Measurements from ENCODE around the gene NOTCH2.

The NOTCH2 gene

DNA sequence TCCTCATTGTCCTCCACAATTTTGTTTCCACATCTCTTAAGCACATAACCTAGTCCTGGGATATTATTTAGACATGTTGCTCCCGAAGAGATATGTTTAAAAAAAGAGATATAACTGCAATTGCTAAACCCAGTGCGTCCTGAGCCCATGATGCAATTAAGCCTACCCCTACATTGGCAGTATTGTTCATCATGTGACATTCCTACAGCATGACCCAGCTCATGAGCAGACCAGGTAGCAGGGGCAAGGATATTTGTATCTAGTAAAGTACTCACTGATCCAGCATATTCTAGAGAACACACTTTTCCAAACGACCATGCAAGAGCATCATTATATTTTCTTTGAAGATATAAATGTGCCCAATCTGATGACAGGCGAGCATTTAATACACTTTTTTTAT lies 174.4 kb downstream of the NOTCH2 start:
- DNase-seq (ENCODE audit: extremely low read depth, low read depth), result no peak
- TF ChIP-seq, protein P1, sequence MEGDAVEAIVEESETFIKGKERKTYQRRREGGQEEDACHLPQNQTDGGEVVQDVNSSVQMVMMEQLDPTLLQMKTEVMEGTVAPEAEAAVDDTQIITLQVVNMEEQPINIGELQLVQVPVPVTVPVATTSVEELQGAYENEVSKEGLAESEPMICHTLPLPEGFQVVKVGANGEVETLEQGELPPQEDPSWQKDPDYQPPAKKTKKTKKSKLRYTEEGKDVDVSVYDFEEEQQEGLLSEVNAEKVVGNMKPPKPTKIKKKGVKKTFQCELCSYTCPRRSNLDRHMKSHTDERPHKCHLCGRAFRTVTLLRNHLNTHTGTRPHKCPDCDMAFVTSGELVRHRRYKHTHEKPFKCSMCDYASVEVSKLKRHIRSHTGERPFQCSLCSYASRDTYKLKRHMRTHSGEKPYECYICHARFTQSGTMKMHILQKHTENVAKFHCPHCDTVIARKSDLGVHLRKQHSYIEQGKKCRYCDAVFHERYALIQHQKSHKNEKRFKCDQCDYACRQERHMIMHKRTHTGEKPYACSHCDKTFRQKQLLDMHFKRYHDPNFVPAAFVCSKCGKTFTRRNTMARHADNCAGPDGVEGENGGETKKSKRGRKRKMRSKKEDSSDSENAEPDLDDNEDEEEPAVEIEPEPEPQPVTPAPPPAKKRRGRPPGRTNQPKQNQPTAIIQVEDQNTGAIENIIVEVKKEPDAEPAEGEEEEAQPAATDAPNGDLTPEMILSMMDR (IDR thresholded peaks at IDR 0.05; ENCODE audit: low read depth, low read length), result no peak

DNA sequence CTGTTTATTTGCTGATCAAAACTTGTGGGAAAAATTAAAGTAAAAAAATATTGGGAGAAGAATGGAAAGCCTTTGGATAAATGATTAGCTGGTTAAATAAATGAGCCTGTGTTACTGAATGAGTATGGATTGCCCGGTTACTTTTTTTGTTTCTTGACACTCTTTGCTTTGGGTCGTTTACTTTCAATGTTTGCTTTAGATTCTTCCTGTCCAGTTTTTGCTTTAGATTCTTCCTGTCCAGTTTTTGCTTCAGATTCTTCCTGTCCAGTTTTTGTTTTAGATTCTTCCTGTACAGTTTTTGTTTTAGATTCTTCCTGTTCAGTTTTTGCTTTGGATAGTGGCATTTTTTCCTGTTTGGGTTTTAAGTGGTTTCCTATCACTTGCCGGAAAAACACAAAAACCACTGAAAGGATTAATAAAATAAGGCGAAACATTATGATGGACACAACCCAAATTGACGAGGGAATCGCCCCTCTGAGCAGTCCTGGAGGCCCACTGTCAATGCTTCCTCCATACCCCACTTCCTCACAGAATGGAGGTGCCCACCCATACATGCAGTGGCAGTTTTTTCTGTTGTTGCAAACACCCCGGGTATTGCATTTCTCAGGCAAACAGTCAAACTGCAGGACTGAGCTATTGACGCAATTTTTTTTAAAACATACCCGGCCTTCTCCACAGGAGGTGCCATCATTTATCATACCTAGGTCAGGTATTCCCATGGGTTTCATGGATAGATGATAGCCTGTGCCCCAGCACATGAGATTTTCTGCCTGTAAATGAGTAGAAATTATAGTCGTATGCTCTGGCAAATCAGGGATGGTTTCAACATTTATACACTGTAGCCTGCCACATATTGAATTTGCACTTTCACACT lies 175.4 kb downstream of the NOTCH2 start:
- TF ChIP-seq, protein P1 (IDR thresholded peaks at IDR 0.05; ENCODE audit: low read depth, low read length), result no peak
- no peak for DNase-seq (ENCODE audit: extremely low read depth, low read depth)

DNA sequence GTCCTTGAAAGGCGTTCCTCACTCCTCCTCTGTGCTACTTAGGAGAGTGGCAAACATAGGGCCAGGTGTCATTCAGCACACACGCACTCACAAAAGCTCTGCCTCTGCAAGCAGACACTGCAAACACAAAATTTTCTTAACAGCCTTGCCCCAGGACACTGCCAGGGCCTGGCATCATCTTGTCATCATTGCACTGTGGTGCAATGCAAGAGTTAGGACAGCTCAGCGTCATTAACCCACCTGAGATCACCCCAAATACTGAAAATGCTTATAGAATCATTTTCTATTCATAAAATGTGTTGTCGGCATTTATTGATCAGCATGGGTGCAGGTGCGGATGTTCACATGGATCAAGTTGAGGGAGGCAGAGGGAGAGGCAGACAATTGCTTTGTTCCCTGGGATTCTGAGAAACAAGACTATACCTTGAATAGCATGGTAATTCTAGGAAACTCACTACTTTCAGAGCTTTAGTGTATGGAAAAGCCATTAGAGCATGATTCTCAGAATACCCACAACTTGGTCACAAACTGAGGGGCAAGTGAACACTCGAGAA lies 176.1 kb downstream of the NOTCH2 start:
- DNase-seq (ENCODE audit: extremely low read depth, low read depth), result no peak
- TF ChIP-seq, protein P1 (IDR thresholded peaks at IDR 0.05; ENCODE audit: low read depth, low read length), result no peak

DNA sequence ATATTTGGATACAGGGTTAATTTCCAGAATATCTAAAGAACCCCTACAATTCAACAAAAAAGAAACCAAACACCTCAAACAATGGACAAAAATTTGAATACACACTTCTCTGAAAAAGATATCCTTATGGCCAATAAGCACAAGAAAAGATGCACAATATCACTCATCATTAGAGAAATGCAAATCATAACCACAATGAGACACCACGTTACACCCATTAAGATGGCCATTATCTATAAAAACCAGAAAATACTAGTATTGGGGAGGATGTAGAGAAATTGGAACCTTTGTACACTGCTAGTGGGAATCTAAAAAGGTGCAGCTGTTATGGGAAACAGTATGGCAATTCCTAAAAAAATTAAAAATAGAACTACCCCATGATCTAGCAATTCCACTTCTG lies 178.1 kb downstream of the NOTCH2 start:
- TF ChIP-seq, protein P1 (IDR thresholded peaks at IDR 0.05; ENCODE audit: low read depth, low read length), result no peak
- no peak for DNase-seq (ENCODE audit: extremely low read depth, low read depth)

DNA sequence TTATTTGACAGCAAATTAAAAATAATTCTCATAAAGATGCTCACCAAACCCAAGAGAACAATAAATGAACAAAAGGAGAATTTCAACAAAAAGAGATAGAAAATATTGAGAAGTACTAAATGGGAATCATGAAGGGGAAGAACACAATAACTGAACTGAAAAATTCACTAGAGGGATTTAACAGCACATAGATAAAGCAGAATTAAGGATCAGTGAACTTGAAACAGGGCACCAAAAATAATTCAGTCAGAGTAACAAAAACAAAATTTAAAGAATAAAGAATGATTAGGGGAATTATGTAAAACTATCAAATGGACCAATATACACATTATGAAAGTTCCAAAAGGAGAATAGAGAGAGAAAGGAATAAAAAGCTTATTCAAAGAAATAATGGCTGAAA lies 181.0 kb downstream of the NOTCH2 start:
- DNase-seq (ENCODE audit: extremely low read depth, low read depth), result no peak

DNA sequence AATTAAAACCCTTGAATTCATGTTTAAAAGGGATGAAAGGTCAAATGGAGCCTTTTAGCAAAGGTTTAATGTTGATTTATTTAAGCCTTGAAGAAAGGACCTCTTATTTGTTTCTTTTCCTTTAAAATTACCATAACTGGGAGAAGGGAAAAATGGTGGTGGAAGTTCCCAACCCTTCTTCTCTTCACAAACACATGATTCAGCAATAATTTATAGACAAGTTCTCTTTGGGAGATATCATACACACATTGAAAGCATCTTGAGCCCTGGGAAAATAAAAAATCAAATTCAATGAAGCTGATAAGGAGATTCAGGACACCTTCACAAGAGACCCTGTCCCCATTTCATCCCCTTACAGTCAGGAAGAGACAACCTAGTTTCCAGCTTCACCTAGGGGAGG lies 182.0 kb downstream of the NOTCH2 start:
- TF ChIP-seq, protein P1 (IDR thresholded peaks at IDR 0.05; ENCODE audit: low read depth, low read length), result no peak
- DNase-seq (ENCODE audit: extremely low read depth, low read depth), result no peak

More for the DNA sequence above, 181.0 kb downstream of the NOTCH2 start:
- TF ChIP-seq, protein P1 (IDR thresholded peaks at IDR 0.05; ENCODE audit: low read depth, low read length), result no peak

All from AG09319 (cell line).